Measurements from ENCODE around the gene SRSF10. TPM values are rescaled to one million over a fixed set of nuclear protein-coding genes. Genes with fewer than 3 reads are reported as not detected.
A peak's percentile ranks its signal among the peaks of the same experiment; 100 is the strongest.

SRSF10 gene
- total and polyA plus RNA-seq, 9 of the 15 experiments (the other 6 are each of a cell fraction or from before 2014, with no cell fraction given), result 154 to 264 (median 205) TPM

GRCh38 chr1:23979881-23980727 lies at the start of gene SRSF10 (continued):
- TF ChIP-seq THRA (IDR thresholded peaks at IDR 0.05) (no peak), TCF7L2 (IDR thresholded peaks at IDR 0.05; ENCODE audit: low read depth, low read length) (no peak), REST (IDR thresholded peaks at IDR 0.05; ENCODE audit: borderline replicate concordance) (0 out of 2 replicates have a peak, but pooled peaks have one; percentile 3), REST (CRISPR knock-in tag; IDR thresholded peaks at IDR 0.05; ENCODE audit: low read depth) (peak; percentile 77), SMC3 (conservative IDR thresholded peaks at IDR 0.05; ENCODE audit: insufficient read depth, low read depth, low read length) (no peak), NONO (IDR thresholded peaks at IDR 0.05; ENCODE audit: low read depth in 2 of 2, low read length in 1 of 2) (peak in 1 of 2 experiments; percentile 66), ZNF830 (CRISPR knock-in tag; IDR thresholded peaks at IDR 0.05) (no peak), FOS (IDR thresholded peaks at IDR 0.05; ENCODE audit: extremely low read depth, insufficient read length) (no peak), MXI1 (IDR thresholded peaks at IDR 0.05; ENCODE audit: low read depth, low read length) (peak; percentile 54), CCNT2 (IDR thresholded peaks at IDR 0.05; ENCODE audit: borderline replicate concordance, extremely low read depth, insufficient read length, low read depth, low read length) (peak; percentile 79), HCFC1 (IDR thresholded peaks at IDR 0.05; ENCODE audit: low read depth, low read length) (peak; percentile 59), TBP (optimal IDR thresholded peaks at IDR 0.05; ENCODE audit: low read depth, low read length) (peak; percentile 95), AFF4 (CRISPR knock-in tag; IDR thresholded peaks at IDR 0.05) (peak; percentile 97; the same call in 1 of the 2 replicates)

All from K562 (cell line).